Tibial artery (tissue), 4 donors: Measurements from ENCODE around the gene OPRM1.

Source experiments
- DNase-seq, 2 donors: peaks; one replicate each; pipeline ENCODE4 v3.0.0-alpha.2; 2019
- H3K27ac ChIP-seq, 2 donors: fragments of 200-600 bp; sonication (generic) in 1 of 2; 1 replicate in 1 of 2; 2 replicates in 1 of 2; pipeline ENCODE4 v1.5.1; 2018 to 2019; ENCODE audit warnings: mild to moderate bottlenecking in 1 of 2
- H3K27me3 ChIP-seq, 2 donors: fragments of 200-600 bp; sonication (generic) in 1 of 2; one replicate each; pipeline versions ENCODE4 v1.5.1 to v1.6.0; 2016 to 2019
- H3K36me3 ChIP-seq, 3 donors: fragments of 200-600 bp; sonication (generic) in 2 of 3; one replicate each; pipeline ENCODE4 v1.5.1; 2016 to 2019; ENCODE audit warnings: mild to moderate bottlenecking in 2 of 3
- H3K4me1 ChIP-seq, 4 donors: fragments of 200-600 bp; sonication (generic) in 2 of 4; 1 replicate in 3 of 4; 2 replicates in 1 of 4; pipeline ENCODE4 v1.5.1; 2016 to 2019
- H3K4me3 ChIP-seq, 2 donors: fragments of 200-600 bp; sonication (generic) in 1 of 2; 1 replicate in 1 of 2; 2 replicates in 1 of 2; pipeline ENCODE4 v1.5.1; 2018 to 2019; ENCODE audit warnings: mild to moderate bottlenecking in 2 of 2
- H3K9me3 ChIP-seq, 3 donors: fragments of 200-600 bp; sonication (generic) in 1 of 3; one replicate each; pipeline ENCODE4 v1.5.1; 2016 to 2019
- intact Hi-C: fragments of 100-400 bp; cut with DNase I; formaldehyde crosslinking; loops from one replicate; pipeline ENCODE4 v1.15.0; 2023; ENCODE audit warnings: low total_unique reads
- TF ChIP-seq, protein P1 (sequence below), 2 experiments: fragments of 200-600 bp in 1 of 2; fragments of 450-650 bp in 1 of 2; IDR thresholded peaks; one replicate each; pipeline ENCODE4 v1.5.1; 2017 to 2019; ENCODE audit warnings: antibody characterized with exemption in 2 of 2, mild to moderate bottlenecking in 1 of 2, moderate library complexity in 1 of 2

OPRM1 gene

DNA sequence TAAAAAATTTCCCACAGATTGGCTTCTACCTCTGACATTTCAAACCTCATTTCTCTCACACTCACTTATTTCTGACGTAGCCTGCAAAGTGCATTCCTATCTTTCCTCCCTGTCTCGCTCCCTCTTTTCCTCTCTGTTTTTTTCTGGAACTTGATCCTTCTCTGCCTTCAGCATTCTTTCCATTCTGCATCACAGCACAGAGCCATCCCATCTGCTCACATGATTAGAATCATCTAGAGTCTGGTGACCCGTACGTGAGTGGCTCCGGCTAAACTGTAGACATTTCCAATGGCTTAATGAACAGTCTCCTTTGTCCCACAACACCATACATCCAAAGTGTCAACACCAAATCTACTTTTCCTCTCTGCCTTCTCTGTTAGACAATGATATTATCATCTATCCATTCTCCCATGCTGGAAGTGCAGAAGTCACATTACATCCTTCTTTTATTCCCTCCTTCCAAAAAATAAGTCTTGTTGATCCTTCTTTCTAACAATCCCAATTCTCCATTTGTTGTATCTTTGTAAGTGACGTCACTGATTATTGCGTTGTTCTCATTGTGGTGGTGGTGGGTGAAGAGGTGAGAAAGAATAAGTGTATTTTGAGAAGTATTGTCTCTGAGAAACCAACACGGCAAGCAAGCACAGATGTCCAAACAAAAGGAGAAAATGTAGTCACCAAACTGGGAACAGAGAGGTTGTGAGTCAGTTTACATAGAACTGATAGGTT, 41.6 kb downstream of the OPRM1 start:
- H3K9me3 ChIP-seq = no peaks in the 10 kb centered on the region
- intact Hi-C loops = no loop called here
- H3K36me3 ChIP-seq = no peaks in the 10 kb centered on the region
- no peaks in the 10 kb centered on the region for H3K4me1 ChIP-seq
- TF ChIP-seq, protein P1, sequence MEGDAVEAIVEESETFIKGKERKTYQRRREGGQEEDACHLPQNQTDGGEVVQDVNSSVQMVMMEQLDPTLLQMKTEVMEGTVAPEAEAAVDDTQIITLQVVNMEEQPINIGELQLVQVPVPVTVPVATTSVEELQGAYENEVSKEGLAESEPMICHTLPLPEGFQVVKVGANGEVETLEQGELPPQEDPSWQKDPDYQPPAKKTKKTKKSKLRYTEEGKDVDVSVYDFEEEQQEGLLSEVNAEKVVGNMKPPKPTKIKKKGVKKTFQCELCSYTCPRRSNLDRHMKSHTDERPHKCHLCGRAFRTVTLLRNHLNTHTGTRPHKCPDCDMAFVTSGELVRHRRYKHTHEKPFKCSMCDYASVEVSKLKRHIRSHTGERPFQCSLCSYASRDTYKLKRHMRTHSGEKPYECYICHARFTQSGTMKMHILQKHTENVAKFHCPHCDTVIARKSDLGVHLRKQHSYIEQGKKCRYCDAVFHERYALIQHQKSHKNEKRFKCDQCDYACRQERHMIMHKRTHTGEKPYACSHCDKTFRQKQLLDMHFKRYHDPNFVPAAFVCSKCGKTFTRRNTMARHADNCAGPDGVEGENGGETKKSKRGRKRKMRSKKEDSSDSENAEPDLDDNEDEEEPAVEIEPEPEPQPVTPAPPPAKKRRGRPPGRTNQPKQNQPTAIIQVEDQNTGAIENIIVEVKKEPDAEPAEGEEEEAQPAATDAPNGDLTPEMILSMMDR (IDR thresholded peaks at IDR 0.05) = no peak
- H3K27ac ChIP-seq = no peak overlapping the region
- H3K4me3 ChIP-seq = no peak overlapping the region
- DNase-seq = no peak
- no peaks in the 10 kb centered on the region for H3K27me3 ChIP-seq

GRCh38 chr6:154086510-154086909, 47.5 kb downstream of the OPRM1 start:
- Histone ChIP-seq H3K36me3 (no peaks in the 10 kb centered on the region), H3K4me3 (no peak overlapping the region), H3K4me1 (no peaks in the 10 kb centered on the region), H3K27me3 (no peaks in the 10 kb centered on the region), H3K9me3 (no peaks in the 10 kb centered on the region), H3K27ac (no peak overlapping the region)
- no peak for DNase-seq
- TF ChIP-seq, protein P1 (IDR thresholded peaks at IDR 0.05) = no peak
- intact Hi-C loops = no loop called here

DNA sequence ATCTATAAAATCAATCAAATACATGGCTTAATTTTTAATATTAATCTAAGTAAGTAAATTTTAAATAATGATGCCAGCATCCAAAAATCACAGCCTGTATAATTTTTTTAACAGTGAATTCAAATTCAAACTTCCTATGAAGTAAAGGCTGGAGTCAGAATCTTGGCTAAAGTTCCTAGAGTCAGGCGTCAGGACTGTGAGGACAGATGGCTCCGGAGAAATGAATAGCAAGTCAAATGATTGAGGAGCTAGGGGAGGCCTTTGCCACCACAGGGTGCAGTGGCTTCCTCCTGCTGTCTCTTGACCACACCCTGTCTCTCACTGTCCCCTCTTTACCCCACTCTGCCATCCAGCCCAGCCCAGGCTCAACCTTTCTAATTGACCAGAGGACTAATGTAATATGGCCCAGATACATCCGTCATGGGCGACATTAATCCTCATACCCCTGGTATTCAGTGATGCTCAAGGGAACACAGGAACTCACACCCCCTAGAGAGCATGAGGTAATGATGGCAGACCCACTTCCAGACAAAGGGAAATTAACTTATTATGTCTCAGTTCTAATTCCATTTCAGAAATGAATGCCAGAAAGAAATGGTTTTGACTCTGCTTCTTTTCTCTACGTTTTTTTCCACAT, 53.4 kb downstream of the OPRM1 start:
- no peak for DNase-seq
- Histone ChIP-seq H3K4me3 (no peak overlapping the region), H3K27ac (no peak overlapping the region), H3K27me3 (no peaks in the 10 kb centered on the region), H3K4me1 (no peaks in the 10 kb centered on the region), H3K36me3 (no peaks in the 10 kb centered on the region), H3K9me3 (no peaks in the 10 kb centered on the region)
- TF ChIP-seq, protein P1 (IDR thresholded peaks at IDR 0.05) = no peak
- intact Hi-C loops = no loop called here

GRCh38 chr6:154093231-154094044, 54.4 kb downstream of the OPRM1 start:
- H3K4me3 ChIP-seq = no peak overlapping the region

DNA sequence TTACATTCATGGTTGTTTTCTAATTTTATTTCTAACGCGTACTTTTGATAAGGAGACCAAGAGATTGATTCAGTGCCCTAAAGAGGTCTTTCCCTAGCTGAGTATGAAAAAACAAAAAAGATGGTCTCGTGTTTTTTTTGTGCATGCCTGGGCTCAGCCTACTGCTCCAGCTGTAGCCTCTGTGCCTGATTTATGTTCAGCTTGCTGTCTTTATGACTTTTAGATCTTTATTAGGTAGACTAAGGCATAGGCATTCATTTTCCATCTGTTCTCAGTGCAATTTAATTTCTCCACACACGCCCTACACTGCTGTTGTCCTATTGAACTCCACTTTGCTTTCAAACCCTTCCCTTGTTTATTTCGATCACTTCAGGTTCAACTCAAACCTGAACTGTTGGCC, 56.5 kb downstream of the OPRM1 start:
- H3K9me3 ChIP-seq = no peaks in the 10 kb centered on the region
- H3K36me3 ChIP-seq = no peaks in the 10 kb centered on the region
- no peak overlapping the region for H3K4me3 ChIP-seq
- intact Hi-C loops = no loop called here
- no peaks in the 10 kb centered on the region for H3K4me1 ChIP-seq
- no peak for DNase-seq
- TF ChIP-seq, protein P1 (IDR thresholded peaks at IDR 0.05) = no peak
- H3K27ac ChIP-seq = no peak overlapping the region
- no peaks in the 10 kb centered on the region for H3K27me3 ChIP-seq

More at GRCh38 chr6:154093231-154094044, 54.4 kb downstream of the OPRM1 start:
- intact Hi-C loops = no loop called here
- Histone ChIP-seq H3K36me3 (no peaks in the 10 kb centered on the region), H3K27me3 (no peaks in the 10 kb centered on the region), H3K4me1 (no peaks in the 10 kb centered on the region), H3K9me3 (no peaks in the 10 kb centered on the region), H3K27ac (no peak overlapping the region)
- TF ChIP-seq, protein P1 (IDR thresholded peaks at IDR 0.05) = no peak
- DNase-seq = no peak
